Esophagus muscularis mucosa (tissue), 3 donors: ENCODE data around the gene TSHR.

ENCODE experiments used
- POLR2AphosphoS5 ChIP-seq, 2 donors: sonication (generic); formaldehyde crosslinking; IDR thresholded peaks; one replicate each; pipeline ENCODE4 v1.6.1; 2017; ENCODE audit warnings: antibody characterized with exemption in 2 of 2
- TF ChIP-seq, protein P1 (sequence below), 3 experiments: fragments of 200-600 bp in 2 of 3; fragments of 450-650 bp in 1 of 3; sonication (generic) in 2 of 3; IDR thresholded peaks; one replicate each; pipeline ENCODE4 v1.5.1; 2017 to 2019; ENCODE audit warnings: antibody characterized with exemption in 3 of 3, mild to moderate bottlenecking in 2 of 3, moderate library complexity in 1 of 3

- TF ChIP-seq, protein P1, sequence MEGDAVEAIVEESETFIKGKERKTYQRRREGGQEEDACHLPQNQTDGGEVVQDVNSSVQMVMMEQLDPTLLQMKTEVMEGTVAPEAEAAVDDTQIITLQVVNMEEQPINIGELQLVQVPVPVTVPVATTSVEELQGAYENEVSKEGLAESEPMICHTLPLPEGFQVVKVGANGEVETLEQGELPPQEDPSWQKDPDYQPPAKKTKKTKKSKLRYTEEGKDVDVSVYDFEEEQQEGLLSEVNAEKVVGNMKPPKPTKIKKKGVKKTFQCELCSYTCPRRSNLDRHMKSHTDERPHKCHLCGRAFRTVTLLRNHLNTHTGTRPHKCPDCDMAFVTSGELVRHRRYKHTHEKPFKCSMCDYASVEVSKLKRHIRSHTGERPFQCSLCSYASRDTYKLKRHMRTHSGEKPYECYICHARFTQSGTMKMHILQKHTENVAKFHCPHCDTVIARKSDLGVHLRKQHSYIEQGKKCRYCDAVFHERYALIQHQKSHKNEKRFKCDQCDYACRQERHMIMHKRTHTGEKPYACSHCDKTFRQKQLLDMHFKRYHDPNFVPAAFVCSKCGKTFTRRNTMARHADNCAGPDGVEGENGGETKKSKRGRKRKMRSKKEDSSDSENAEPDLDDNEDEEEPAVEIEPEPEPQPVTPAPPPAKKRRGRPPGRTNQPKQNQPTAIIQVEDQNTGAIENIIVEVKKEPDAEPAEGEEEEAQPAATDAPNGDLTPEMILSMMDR (IDR thresholded peaks at IDR 0.05) = no peak
- TF ChIP-seq POLR2AphosphoS5 (IDR thresholded peaks at IDR 0.05) = no peak
Observed at GRCh38 chr14:80926397-80927082, 28.9 kb upstream of the TSHR start.
